ENCODE results near the gene WDPCP.

DNA sequence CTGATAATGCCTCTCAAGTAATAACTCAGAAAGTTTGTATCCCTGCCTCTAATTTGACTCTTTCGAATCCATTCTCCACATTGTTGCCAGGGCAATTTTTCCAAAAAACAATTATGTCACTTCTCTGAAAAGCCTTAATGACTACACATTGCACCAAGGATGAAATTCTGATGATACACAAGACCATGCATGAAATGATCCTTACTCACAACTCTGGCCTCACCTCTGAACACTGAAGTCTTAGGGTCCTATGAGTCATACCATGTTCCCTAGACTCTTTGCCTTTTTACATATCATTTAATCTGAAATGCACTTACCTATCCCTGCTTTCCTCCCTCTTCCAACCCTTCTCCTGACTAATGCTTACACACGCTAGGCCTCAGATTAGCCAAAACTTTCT, 51.0 kb downstream of the WDPCP start:
- TF ChIP-seq YBX1 (IDR thresholded peaks at IDR 0.05), result no peak
- TF ChIP-seq, protein P1, sequence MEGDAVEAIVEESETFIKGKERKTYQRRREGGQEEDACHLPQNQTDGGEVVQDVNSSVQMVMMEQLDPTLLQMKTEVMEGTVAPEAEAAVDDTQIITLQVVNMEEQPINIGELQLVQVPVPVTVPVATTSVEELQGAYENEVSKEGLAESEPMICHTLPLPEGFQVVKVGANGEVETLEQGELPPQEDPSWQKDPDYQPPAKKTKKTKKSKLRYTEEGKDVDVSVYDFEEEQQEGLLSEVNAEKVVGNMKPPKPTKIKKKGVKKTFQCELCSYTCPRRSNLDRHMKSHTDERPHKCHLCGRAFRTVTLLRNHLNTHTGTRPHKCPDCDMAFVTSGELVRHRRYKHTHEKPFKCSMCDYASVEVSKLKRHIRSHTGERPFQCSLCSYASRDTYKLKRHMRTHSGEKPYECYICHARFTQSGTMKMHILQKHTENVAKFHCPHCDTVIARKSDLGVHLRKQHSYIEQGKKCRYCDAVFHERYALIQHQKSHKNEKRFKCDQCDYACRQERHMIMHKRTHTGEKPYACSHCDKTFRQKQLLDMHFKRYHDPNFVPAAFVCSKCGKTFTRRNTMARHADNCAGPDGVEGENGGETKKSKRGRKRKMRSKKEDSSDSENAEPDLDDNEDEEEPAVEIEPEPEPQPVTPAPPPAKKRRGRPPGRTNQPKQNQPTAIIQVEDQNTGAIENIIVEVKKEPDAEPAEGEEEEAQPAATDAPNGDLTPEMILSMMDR (IDR thresholded peaks at IDR 0.05 in 2 of 3, conservative IDR thresholded peaks at IDR 0.05 in 1 of 3; ENCODE audit: control insufficient read depth in 2 of 3, extremely low read depth in 1 of 3, insufficient read depth in 1 of 3, low read depth in 3 of 3, low read length in 3 of 3), result no peak
- TF ChIP-seq POLR2A (IDR thresholded peaks at IDR 0.05; ENCODE audit: low read depth, low read length), result no peak
- no peak for TF ChIP-seq SP1 (IDR thresholded peaks at IDR 0.05; ENCODE audit: low read depth, low read length)
- no peak for TF ChIP-seq SPI1 (IDR thresholded peaks at IDR 0.05; ENCODE audit: borderline replicate concordance, insufficient read depth, low read depth, low read length)
- TF ChIP-seq, protein P2, sequence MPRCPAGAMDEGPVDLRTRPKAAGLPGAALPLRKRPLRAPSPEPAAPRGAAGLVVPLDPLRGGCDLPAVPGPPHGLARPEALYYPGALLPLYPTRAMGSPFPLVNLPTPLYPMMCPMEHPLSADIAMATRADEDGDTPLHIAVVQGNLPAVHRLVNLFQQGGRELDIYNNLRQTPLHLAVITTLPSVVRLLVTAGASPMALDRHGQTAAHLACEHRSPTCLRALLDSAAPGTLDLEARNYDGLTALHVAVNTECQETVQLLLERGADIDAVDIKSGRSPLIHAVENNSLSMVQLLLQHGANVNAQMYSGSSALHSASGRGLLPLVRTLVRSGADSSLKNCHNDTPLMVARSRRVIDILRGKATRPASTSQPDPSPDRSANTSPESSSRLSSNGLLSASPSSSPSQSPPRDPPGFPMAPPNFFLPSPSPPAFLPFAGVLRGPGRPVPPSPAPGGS (IDR thresholded peaks at IDR 0.05; ENCODE audit: borderline replicate concordance, insufficient read depth, low read depth, low read length, poor library complexity, severe bottlenecking), result no peak
- TF ChIP-seq NR2C2 (IDR thresholded peaks at IDR 0.05; ENCODE audit: borderline replicate concordance, control insufficient read depth, insufficient read length, low read depth), result no peak
- TF ChIP-seq, protein P3, sequence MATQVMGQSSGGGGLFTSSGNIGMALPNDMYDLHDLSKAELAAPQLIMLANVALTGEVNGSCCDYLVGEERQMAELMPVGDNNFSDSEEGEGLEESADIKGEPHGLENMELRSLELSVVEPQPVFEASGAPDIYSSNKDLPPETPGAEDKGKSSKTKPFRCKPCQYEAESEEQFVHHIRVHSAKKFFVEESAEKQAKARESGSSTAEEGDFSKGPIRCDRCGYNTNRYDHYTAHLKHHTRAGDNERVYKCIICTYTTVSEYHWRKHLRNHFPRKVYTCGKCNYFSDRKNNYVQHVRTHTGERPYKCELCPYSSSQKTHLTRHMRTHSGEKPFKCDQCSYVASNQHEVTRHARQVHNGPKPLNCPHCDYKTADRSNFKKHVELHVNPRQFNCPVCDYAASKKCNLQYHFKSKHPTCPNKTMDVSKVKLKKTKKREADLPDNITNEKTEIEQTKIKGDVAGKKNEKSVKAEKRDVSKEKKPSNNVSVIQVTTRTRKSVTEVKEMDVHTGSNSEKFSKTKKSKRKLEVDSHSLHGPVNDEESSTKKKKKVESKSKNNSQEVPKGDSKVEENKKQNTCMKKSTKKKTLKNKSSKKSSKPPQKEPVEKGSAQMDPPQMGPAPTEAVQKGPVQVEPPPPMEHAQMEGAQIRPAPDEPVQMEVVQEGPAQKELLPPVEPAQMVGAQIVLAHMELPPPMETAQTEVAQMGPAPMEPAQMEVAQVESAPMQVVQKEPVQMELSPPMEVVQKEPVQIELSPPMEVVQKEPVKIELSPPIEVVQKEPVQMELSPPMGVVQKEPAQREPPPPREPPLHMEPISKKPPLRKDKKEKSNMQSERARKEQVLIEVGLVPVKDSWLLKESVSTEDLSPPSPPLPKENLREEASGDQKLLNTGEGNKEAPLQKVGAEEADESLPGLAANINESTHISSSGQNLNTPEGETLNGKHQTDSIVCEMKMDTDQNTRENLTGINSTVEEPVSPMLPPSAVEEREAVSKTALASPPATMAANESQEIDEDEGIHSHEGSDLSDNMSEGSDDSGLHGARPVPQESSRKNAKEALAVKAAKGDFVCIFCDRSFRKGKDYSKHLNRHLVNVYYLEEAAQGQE (IDR thresholded peaks at IDR 0.05; ENCODE audit: low read depth, low read length), result no peak
- no peak for TF ChIP-seq EP300 (IDR thresholded peaks at IDR 0.05; ENCODE audit: borderline replicate concordance in 1 of 2, control insufficient read depth in 1 of 2, low read depth in 2 of 2, low read length in 2 of 2)
